ENCODE data around the gene PHOSPHO2.
"Not testable (repeated sequence)": the region's sequence is repeated elsewhere in the genome, so short reads cannot be mapped to it uniquely, and the experiment has no call there.

The PHOSPHO2 gene

GRCh38 chr2:169684135-169684565, 10.1 kb upstream of the PHOSPHO2 start:
- no peak for DNase-seq (ENCODE audit: low read depth)

GRCh38 chr2:169684712-169685111, 9.6 kb upstream of the PHOSPHO2 start:
- DNase-seq (ENCODE audit: low read depth), result not testable (repeated sequence)

GRCh38 chr2:169686825-169687224, 7.4 kb upstream of the PHOSPHO2 start:
- DNase-seq (ENCODE audit: low read depth), result not testable (repeated sequence)

GRCh38 chr2:169687943-169688342, 6.3 kb upstream of the PHOSPHO2 start:
- not testable (repeated sequence) for DNase-seq (ENCODE audit: low read depth)

GRCh38 chr2:169690958-169691357, 3.3 kb upstream of the PHOSPHO2 start:
- DNase-seq (ENCODE audit: low read depth), result no peak

DNA sequence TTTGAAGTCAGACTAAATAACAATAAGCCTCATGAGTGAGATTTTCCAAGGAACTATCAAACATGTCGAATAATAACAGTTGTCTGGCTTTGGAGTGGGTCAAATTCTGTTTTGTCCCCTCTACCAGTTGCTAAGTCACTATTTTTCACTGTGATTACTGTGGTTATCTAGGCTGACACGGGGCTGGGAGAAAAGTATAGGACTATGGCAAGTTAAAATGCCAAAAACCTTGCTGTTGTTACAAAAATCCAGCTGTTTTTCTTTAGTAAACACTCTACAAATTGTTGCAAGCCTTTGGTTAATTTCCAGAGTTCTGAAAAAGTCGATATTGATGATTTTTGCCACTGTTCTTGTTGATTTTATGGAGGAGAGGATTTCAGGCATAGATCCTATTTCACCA, 1.6 kb upstream of the PHOSPHO2 start:
- DNase-seq (ENCODE audit: low read depth), result no peak

- DNase-seq (ENCODE audit: low read depth), result peak; percentile 8
Observed at GRCh38 chr2:169693360-169693759, 909 bp upstream of the PHOSPHO2 start.

- DNase-seq (ENCODE audit: low read depth), result peak; percentile 7
Observed at GRCh38 chr2:169694894-169695260, 608 bp downstream of the PHOSPHO2 start.

- DNase-seq (ENCODE audit: low read depth), result no peak
Observed at GRCh38 chr2:169696381-169696780, 2.1 kb downstream of the PHOSPHO2 start.

DNA sequence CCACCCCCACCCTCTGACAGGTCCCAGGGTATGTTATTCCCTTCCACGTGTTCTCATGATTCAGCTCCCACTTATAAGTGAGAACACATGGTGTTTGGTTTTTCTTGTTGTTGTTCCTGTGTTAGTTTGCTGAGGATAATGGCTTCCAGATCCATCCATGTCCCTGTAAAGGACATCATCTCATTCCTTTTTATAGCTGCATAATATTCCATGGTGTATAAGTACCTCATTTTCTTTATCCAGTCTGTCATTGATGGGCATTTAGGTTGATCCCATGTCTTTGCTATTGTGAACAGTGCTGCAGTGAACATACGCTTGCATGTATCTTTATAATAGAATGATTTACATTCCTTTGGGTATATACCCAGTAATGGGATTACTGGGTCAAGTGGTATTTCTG, 4.9 kb downstream of the PHOSPHO2 start:
- not testable (repeated sequence) for DNase-seq (ENCODE audit: low read depth)

DNA sequence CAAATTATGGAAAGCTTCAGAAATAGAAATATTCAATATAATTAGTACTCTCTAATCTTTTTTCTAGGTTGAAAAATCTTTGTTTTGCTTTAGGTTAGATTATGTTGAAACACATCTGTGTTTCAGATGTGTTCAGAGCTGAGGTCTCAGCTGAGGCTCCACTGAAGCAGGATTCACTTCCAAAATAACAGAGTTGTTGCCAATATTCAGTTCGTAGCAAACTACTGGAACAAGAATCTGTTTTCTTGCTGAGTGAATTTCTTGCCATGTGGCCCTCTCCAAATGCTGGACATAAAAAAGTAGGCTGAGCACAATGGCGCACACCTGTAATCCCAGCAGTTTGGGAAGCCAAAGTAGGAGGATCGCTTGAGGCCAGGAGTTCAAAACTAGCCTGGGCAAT, 8.7 kb downstream of the PHOSPHO2 start:
- DNase-seq (ENCODE audit: low read depth), result no peak

DNA sequence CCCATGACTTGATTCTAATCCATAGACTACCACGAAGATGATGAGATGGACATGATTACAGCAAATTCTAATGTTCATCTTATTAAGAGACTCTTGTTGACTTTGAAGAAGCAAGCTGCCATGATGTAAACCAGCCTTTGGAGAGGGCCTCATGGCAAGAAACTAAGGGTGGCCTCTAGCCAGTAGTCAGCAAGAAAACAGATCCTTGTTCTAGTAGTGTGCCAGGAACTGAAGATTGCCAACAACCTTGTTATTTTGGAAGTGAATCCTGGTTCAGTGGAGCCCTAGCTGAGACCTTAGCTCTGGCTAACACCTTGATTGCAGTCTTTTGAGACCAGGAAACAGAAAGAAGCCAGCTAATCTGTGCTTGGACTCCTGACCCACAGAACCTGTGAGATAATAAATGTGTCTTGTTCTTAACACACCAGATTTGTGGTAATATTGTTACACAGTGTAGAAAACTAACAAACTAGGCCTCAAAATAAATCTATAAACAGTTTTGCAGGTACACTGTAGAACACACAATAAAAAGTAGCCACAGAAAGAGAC, 10.0 kb downstream of the PHOSPHO2 start:
- no peak for DNase-seq (ENCODE audit: low read depth)

GRCh38 chr2:169705927-169706326, 11.7 kb downstream of the PHOSPHO2 start:
- DNase-seq (ENCODE audit: low read depth), result peak; percentile 84

- DNase-seq (ENCODE audit: low read depth), result no peak
Observed at GRCh38 chr2:169707626-169708025, 13.4 kb downstream of the PHOSPHO2 start.

DNA sequence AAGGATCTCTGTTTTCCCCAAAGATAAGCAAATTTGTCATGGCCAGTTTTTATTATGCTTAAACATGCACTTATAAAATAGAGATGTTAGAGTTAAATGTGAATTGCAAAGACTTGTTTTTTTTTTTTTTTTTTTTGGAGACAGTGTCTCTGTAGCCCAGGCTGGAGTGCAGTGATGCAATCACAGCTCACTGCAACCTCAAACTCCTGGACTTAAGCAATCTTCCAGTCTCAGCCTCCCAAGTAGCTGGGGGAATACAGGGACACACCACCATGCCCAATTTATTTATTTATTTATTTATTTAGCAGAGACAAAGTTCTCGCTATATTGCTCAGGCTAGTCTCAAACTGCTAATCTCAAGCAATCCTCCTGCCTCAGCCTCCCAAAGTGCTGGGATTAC, 15.1 kb downstream of the PHOSPHO2 start:
- peak; percentile 25 for DNase-seq (ENCODE audit: low read depth)

DNA sequence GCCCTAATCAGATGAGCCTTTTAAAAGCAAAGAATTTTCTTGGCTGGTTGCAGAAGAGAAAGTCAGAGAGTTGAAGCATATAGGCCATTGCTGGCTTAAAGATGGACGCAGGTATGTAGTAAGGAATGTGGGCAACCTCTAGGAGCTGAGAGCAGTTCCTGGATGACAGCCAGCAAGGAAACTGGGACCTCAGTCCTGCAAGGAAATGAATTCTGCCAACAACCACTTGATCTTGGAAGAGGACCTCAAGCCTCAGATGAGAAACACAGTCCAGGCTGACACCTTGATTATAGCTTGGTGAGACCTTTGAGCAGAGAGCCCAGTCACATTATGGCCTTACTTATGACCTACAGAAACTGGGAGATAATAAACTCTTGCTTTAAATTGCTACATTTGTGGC, 15.7 kb downstream of the PHOSPHO2 start:
- DNase-seq (ENCODE audit: low read depth), result no peak

- DNase-seq (ENCODE audit: low read depth), result no peak
Observed at GRCh38 chr2:169711751-169712509, 17.7 kb downstream of the PHOSPHO2 start.

GRCh38 chr2:169712791-169713227, 18.5 kb downstream of the PHOSPHO2 start:
- DNase-seq (ENCODE audit: low read depth), result no peak

- DNase-seq (ENCODE audit: low read depth), result no peak
Observed at GRCh38 chr2:169713331-169713730, 19.1 kb downstream of the PHOSPHO2 start.

- DNase-seq (ENCODE audit: low read depth), result peak; percentile 58
Observed at GRCh38 chr2:169714699-169715098, 20.4 kb downstream of the PHOSPHO2 start.

- DNase-seq (ENCODE audit: low read depth), result peak; percentile 39
Observed at GRCh38 chr2:169715379-169716237, 21.3 kb downstream of the PHOSPHO2 start.

- peak; percentile 86 for DNase-seq (ENCODE audit: low read depth)
Observed at GRCh38 chr2:169716238-169716886, 22.1 kb downstream of the PHOSPHO2 start.

Measured in EH (cell line).